Ishikawa (cell line): ENCODE data around the gene TH.

Experiments used
- TAF1 ChIP-seq: IDR thresholded peaks from 2 replicates; pipeline ENCODE4 v1.6.1; 2012; ENCODE audit warnings: low read depth, mild to moderate bottlenecking
- TCF12 ChIP-seq: IDR thresholded peaks from 2 replicates; pipeline ENCODE4 v1.6.1; 2012; ENCODE audit warnings: low read depth
- TEAD4 ChIP-seq: IDR thresholded peaks from 2 replicates; pipeline ENCODE4 v1.6.1; 2012

DNA sequence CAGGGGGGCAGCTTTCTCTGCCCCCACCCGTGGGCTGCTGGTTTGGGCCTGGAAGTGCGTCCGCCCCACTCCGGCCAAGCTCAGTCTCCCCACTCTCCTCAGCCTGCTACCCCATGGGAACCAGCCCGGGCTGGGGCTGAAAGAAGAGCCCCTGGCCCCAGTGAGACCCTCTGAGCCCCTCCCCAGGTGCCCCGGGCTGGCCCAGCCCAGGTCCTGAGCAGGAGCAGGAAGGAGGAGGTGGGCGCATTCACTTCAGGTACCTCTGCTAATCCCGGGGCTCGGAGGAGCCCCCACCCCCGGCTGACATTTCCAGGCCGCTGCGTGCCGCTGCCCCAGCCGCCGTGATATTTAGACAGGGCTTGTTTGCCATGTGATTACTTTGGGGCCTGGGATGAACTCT, 8.7 kb upstream of the TH start:
- TF ChIP-seq TCF12, result no peak
- TF ChIP-seq TAF1, result no peak
- TF ChIP-seq TEAD4, result no peak
